NT2/D1 (cell line): ENCODE data around the gene SPINT2.

ENCODE experiments used
- DNase-seq: peaks from one replicate; pipeline ENCODE4 v3.0.0-alpha.2; 2011; ENCODE audit warnings: low read depth, low spot score
- H3K27me3 ChIP-seq: 2 replicates; pipeline ENCODE4 v1.6.0; 2011; ENCODE audit warnings: mild to moderate bottlenecking; ENCODE audit not compliant: insufficient read length, insufficient read depth
- H3K36me3 ChIP-seq: 2 replicates; pipeline ENCODE4 v1.6.1; 2011; ENCODE audit warnings: mild to moderate bottlenecking, low read length, mixed read lengths; ENCODE audit not compliant: insufficient read depth, insufficient read length
- H3K4me1 ChIP-seq: 2 replicates; pipeline ENCODE4 v1.5.1; 2011; ENCODE audit not compliant: insufficient read depth, insufficient read length
- H3K4me3 ChIP-seq: 2 replicates; pipeline ENCODE4 v1.5.1; 2011; ENCODE audit warnings: low read depth; ENCODE audit not compliant: insufficient read length
- H3K9ac ChIP-seq: 2 replicates; pipeline ENCODE4 v1.6.0; 2011; ENCODE audit warnings: low read depth; ENCODE audit not compliant: insufficient read length
- H3K9me3 ChIP-seq: 2 replicates; pipeline ENCODE4 v1.5.1; 2011; ENCODE audit warnings: mild to moderate bottlenecking, low read length; ENCODE audit not compliant: insufficient read depth
- SUZ12 ChIP-seq: IDR thresholded peaks from 2 replicates; pipeline ENCODE4 v1.6.1; 2011; ENCODE audit not compliant: insufficient read length, insufficient read depth; ENCODE audit errors: extremely low read depth
- YY1 ChIP-seq: IDR thresholded peaks from 2 replicates; pipeline ENCODE4 v1.6.1; 2011; ENCODE audit not compliant: insufficient read length, insufficient read depth
- ZNF274 ChIP-seq: IDR thresholded peaks from 2 replicates; pipeline ENCODE4 v1.6.1; 2011; ENCODE audit warnings: mild to moderate bottlenecking, low read depth, low read length

Gene SPINT2, protein sequence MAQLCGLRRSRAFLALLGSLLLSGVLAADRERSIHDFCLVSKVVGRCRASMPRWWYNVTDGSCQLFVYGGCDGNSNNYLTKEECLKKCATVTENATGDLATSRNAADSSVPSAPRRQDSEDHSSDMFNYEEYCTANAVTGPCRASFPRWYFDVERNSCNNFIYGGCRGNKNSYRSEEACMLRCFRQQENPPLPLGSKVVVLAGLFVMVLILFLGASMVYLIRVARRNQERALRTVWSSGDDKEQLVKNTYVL

DNA sequence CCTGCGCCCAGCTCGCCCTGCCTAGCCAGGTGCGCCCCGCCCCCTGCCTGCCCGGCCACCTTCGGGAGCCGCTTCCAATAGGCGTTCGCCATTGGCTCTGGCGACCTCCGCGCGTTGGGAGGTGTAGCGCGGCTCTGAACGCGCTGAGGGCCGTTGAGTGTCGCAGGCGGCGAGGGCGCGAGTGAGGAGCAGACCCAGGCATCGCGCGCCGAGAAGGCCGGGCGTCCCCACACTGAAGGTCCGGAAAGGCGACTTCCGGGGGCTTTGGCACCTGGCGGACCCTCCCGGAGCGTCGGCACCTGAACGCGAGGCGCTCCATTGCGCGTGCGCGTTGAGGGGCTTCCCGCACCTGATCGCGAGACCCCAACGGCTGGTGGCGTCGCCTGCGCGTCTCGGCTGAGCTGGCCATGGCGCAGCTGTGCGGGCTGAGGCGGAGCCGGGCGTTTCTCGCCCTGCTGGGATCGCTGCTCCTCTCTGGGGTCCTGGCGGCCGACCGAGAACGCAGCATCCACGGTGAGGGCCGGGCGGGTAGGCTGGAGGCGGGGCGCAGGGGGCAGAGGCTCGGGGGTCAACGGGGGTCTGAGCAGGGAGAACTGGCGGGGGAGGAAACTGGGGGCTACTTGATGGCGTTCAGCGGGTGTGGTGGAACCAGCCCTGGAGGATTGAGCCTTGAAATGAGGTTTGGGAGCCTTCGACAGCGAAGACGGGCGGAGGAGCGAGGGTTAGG lies at the start of gene SPINT2:
Gene SPINT2 (plus strand): TSS at position 88 of the 727 bp plus-strand sequence. CDS start 320 bp downstream, at position 408.
- no peak for DNase-seq
- Histone ChIP-seq H3K36me3 (peaks cover 3% of the 10 kb centered on the region), H3K4me1 (peaks cover 13% of the 10 kb centered on the region), H3K4me3 (peak within 1 kb of the TSS; percentile 82), H3K27me3 (no peaks in the 10 kb centered on the region), H3K9me3 (no peaks in the 10 kb centered on the region), H3K9ac (peak within 1 kb of the TSS; percentile 94)
- TF ChIP-seq SUZ12 (no peak), YY1 (no peak), ZNF274 (no peak)

DNA sequence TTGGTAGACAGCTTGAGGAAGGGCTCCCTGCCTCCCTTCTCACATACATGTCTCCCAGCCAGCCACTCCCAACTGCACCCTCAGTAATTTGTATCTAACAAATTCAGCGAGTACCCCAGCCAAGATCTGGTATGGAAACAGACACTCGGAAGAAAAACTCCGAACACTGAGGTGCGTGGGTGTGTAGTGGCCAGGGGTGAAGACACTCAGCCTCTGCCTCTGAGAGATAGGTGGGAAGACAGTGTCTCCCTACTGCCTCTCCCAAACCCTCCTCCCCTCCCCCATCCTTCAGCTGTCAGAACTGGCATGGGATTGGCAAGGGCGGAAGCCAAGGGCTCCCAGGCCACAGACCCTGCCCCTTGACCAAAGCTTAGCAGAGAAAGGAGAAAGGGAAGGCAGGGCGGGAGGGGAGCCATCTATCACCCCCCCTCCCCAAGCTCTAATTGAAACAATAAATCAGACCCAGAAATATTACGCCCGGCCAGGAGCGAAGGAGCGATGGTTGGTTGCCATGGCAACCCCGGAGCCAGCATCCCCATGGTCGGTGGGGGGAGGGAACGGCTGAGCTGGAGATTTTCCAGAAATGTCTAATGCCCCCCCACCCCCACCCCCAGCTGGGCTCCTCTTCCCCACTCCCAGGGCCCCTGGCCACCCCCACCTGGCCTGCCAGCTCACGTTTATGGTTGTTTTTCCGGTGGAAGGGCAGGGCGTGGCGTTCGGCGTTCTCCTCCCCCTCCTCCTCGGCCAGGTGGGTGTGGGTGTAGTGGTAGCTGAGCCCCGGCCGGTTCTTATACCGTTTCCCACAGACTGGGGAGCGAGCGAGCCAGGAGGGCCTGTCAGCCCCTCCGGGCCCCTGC lies 47.4 kb upstream of the SPINT2 start:
- Histone ChIP-seq H3K9me3 (no peaks in the 10 kb centered on the region), H3K36me3 (peaks cover 16% of the 10 kb centered on the region), H3K4me3 (no peak overlapping the region), H3K4me1 (peaks cover 9% of the 10 kb centered on the region), H3K27me3 (no peaks in the 10 kb centered on the region), H3K9ac (no peak overlapping the region)
- TF ChIP-seq SUZ12 (no peak), ZNF274 (no peak), YY1 (no peak)
- no peak for DNase-seq

DNA sequence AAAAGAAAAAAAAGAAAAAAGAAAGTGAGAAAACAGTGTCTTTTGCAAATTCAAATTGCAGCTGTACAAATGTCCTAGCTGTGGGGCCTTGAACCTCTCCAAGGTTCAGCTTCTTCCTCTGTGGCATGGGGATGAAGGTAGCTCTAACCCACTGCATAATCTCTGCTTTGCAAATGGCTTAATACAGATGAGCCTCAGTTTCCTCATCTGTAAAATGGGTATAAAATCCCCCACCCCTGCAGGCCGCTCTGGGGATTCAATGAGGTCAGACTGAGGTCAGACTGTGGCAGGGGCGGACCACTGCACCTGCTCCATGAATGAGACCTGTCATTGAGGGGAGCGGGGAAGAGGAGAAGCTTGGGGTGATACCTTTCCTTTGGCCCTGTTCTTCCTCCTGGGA lies 46.2 kb upstream of the SPINT2 start:
- H3K9me3 ChIP-seq = no peaks in the 10 kb centered on the region
- peaks cover 9% of the 10 kb centered on the region for H3K4me1 ChIP-seq
- H3K9ac ChIP-seq = no peak overlapping the region
- no peaks in the 10 kb centered on the region for H3K27me3 ChIP-seq
- H3K36me3 ChIP-seq = peaks cover 16% of the 10 kb centered on the region
- no peak overlapping the region for H3K4me3 ChIP-seq
- DNase-seq = no peak
- no peak for TF ChIP-seq SUZ12
- no peak for TF ChIP-seq ZNF274
- TF ChIP-seq YY1 = no peak

DNA sequence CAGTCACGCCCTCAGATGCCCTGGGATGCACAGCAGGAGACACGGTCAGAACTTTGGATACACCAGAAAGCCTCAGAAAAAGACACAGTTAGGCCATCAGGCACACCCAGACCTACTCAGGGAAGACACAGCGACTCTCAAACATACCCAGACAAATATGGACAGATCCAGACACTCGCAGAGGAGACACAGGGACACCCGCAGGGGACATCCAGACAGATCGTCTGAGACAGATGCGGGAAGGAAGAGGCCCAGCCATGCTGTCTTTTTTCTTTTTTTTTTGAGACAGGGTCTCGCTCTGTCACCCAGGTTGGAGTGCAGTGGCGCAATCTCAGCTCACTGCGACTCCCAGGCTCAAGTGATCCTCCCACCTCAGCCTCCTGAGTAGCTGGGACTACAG lies 45.2 kb upstream of the SPINT2 start:
- H3K27me3 ChIP-seq = no peaks in the 10 kb centered on the region
- peaks cover 5% of the 10 kb centered on the region for H3K4me1 ChIP-seq
- no peak for TF ChIP-seq YY1
- TF ChIP-seq SUZ12 = no peak
- TF ChIP-seq ZNF274 = no peak
- peaks cover 14% of the 10 kb centered on the region for H3K36me3 ChIP-seq
- H3K9me3 ChIP-seq = no peaks in the 10 kb centered on the region
- DNase-seq = no peak
- no peak overlapping the region for H3K4me3 ChIP-seq
- H3K9ac ChIP-seq = no peak overlapping the region

DNA sequence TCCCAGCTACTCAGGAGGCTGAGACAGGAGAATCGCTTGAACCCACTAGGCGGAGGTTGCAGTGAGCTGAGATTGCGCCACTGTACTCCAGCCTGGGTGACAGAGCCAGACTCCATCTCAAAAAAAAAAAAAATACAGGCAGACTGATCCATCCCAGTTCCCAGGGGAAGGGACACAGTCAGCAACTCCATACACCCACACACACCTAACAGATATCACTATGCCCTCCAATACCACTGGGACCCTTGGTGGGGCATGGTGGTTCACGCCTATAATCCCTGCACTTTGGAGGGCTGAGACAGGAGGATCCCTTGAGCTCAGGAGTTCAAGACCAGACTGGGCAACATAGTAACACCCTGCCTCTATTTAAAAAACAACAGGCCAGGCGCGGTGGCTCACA lies 43.0 kb upstream of the SPINT2 start:
- Histone ChIP-seq H3K9ac (no peak overlapping the region), H3K36me3 (peaks cover 14% of the 10 kb centered on the region), H3K4me3 (no peak overlapping the region), H3K9me3 (no peaks in the 10 kb centered on the region), H3K4me1 (peaks cover 5% of the 10 kb centered on the region), H3K27me3 (no peaks in the 10 kb centered on the region)
- no peak for DNase-seq
- TF ChIP-seq SUZ12 = no peak
- no peak for TF ChIP-seq YY1
- no peak for TF ChIP-seq ZNF274

DNA sequence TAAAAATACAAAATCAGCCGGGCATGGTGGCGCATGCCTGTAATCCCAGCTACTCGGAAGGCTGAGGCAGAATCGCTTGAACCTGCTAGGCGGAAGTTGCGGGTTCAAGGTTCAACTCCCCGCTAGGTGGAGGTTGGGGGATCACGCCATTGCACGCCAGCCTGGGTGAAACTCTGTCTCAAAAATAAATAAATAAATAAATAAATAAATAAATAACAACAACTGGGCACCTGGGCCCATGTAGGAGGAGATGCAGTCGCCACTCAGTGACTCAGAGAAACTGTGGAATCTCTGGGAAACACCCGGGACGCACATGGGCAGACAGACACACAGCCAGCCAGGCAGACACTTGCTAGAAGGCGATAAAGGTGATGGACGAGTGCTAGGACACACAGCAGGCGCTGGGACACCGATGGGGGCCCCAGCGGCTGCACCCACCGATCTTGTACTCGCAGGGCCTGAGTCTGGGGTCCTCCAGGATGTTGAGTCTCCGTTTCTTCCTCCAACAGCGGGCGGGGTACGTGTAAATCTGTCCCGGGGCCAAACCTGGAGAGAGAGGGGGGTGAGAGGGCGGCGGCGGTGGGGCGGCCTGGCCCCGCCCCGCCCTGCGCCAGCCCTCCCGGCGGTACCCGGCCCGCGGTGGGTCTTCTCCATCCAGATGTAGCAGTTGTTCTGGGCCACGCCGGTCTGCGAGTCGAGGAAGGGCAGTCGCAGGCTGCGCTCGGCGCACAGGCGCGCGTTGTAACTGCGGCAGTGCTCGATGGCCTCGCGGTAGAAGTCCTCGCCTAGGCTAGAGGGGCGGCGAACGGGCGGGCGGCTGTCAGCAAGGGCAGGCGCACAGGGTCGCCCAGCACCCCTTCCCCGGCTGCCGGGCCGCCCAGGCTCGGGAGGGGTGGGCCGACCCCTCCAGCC lies 42.2 kb upstream of the SPINT2 start:
- Histone ChIP-seq H3K27me3 (no peaks in the 10 kb centered on the region), H3K36me3 (peaks cover 14% of the 10 kb centered on the region), H3K4me1 (peaks cover 9% of the 10 kb centered on the region), H3K4me3 (no peak overlapping the region), H3K9me3 (no peaks in the 10 kb centered on the region), H3K9ac (no peak overlapping the region)
- TF ChIP-seq YY1 = no peak
- no peak for TF ChIP-seq ZNF274
- TF ChIP-seq SUZ12 = no peak
- DNase-seq = no peak
